ENCODE measurements around the gene CACNA2D3.

The CACNA2D3 gene

DNA sequence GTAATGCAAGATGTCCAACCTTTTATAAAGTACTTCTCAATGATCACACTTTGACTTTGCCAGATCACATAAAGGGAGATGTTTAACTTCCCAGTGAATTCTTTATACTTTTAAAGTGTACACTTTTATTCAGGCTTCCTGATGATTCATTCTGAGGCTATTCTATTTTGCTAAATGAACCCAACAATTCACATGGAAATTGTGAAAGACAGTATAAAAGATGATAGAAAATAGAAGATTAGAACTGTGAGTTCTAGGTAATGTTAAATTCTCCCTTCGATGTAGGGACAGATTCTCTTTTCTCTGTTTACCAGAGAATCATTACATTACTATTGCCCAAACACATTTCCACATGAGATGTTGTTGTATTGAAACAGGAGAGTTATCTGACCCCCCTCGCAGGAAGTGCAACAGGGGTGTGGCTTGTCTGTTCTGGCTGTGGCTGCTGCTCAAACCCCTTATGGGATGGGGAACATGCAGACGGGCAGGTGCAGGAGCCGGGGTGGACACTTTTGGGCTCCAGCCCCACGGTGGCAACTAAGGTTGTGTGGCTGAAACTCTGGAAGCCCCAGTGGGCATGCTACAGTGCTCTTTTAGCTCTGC lies 936.8 kb downstream of the CACNA2D3 start:
- TF ChIP-seq POLR2AphosphoS5 (IDR thresholded peaks at IDR 0.05; ENCODE audit: borderline replicate concordance, low read depth, low read length) = no peak
- TF ChIP-seq FOXP2 (optimal IDR thresholded peaks at IDR 0.05; ENCODE audit: control extremely low read depth, extremely low read length, insufficient read depth) = no peak
- no peak for TF ChIP-seq EZH2 (IDR thresholded peaks at IDR 0.05)
- H3K4me3 ChIP-seq = no peak overlapping the region
- DNase-seq (ENCODE audit: low read depth, low spot score) = no peak
- no peaks in the 10 kb centered on the region for H3K9me3 ChIP-seq (ENCODE audit: low read depth, low read length)
- no peaks in the 10 kb centered on the region for H3K36me3 ChIP-seq (ENCODE audit: insufficient read depth, low read length)
- no peak overlapping the region for H3K9ac ChIP-seq (ENCODE audit: insufficient read length)
- no peak overlapping the region for H3K27ac ChIP-seq

DNA sequence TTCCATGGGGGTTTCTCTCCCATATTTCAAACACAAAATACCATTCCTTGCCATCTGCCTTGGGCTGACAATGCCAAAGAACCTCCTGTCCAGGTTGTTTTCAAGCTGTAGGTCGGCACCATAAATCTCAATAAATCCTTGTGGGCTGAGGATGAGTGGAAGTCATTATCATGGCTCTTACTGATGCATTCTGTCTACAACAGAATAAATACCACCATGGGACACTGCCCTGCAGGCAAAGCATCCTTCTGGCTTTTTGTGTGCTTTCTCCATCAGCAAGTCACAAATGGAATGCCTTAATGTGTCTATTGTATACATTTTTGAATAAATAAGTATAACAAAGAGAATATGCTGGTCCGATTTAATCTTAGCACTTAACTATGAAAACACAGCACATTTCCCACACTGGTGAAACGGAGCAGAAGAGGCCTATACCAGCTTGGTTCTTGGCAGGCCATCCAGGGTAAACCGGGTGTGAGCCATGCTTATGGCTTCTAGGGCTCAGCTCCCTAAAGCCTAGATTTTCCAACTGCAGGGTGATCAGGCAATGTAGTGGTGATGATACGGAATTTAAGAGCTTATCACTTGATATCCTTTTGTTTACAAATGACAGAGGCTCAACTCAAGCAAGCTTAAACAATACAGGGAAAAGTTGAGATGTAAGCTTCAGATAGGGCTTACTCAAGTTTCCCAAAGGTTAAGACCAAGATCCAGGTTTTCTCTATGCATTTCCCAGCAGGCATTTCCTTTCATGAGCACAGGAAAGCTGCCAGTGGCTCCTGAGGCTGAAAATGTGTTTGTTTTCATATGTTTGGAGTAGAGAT lies 938.8 kb downstream of the CACNA2D3 start:
- H3K27ac ChIP-seq = no peak overlapping the region
- H3K9me3 ChIP-seq (ENCODE audit: low read depth, low read length) = no peaks in the 10 kb centered on the region
- H3K9ac ChIP-seq (ENCODE audit: insufficient read length) = no peak overlapping the region
- no peaks in the 10 kb centered on the region for H3K36me3 ChIP-seq (ENCODE audit: insufficient read depth, low read length)
- TF ChIP-seq FOXP2 (optimal IDR thresholded peaks at IDR 0.05; ENCODE audit: control extremely low read depth, extremely low read length, insufficient read depth) (no peak), EZH2 (IDR thresholded peaks at IDR 0.05) (no peak), POLR2AphosphoS5 (IDR thresholded peaks at IDR 0.05; ENCODE audit: borderline replicate concordance, low read depth, low read length) (no peak)
- no peak for DNase-seq (ENCODE audit: low read depth, low spot score)
- no peak overlapping the region for H3K4me3 ChIP-seq

DNA sequence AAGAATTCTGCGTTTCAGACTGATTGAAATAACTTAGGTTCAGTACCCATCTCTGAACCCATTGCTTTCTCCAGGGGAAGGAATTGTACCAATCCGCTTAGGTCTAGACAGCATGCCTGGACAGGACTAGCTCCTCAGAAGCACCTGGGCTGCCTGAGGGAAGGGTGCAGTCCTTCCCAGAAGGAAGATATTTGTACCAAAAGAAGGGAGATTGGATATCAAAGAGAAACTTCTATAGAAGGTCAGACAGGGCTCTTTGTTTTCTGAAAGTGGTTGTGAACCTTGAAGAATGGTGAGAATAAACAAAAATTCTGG lies 939.3 kb downstream of the CACNA2D3 start:
- no peaks in the 10 kb centered on the region for H3K9me3 ChIP-seq (ENCODE audit: low read depth, low read length)
- no peak for TF ChIP-seq POLR2AphosphoS5 (IDR thresholded peaks at IDR 0.05; ENCODE audit: borderline replicate concordance, low read depth, low read length)
- no peak for TF ChIP-seq EZH2 (IDR thresholded peaks at IDR 0.05)
- TF ChIP-seq FOXP2 (optimal IDR thresholded peaks at IDR 0.05; ENCODE audit: control extremely low read depth, extremely low read length, insufficient read depth) = no peak
- no peaks in the 10 kb centered on the region for H3K36me3 ChIP-seq (ENCODE audit: insufficient read depth, low read length)
- no peak overlapping the region for H3K9ac ChIP-seq (ENCODE audit: insufficient read length)
- DNase-seq (ENCODE audit: low read depth, low spot score) = no peak
- no peak overlapping the region for H3K4me3 ChIP-seq
- no peak overlapping the region for H3K27ac ChIP-seq

DNA sequence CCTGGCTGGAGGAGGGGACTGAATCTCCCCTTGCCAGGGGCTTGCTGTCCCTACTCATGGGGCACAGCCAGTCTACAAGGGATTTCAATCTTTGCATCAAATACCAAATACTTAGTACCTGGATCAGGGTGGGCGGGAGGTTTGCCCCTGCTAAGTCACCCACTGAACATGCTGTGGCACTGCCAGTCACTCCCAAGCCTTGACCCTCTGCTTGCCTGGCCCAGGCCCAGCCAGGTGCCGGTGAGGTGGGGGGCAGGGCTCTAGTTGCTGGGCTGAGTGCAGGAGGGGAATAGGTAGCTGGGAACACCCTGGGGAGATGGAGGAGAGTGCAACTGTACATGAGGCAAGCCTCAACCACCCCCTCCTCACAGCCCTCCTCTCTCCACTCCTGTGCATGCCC lies 941.8 kb downstream of the CACNA2D3 start:
- no peak overlapping the region for H3K27ac ChIP-seq
- no peak for DNase-seq (ENCODE audit: low read depth, low spot score)
- no peak for TF ChIP-seq EZH2 (IDR thresholded peaks at IDR 0.05)
- TF ChIP-seq FOXP2 (optimal IDR thresholded peaks at IDR 0.05; ENCODE audit: control extremely low read depth, extremely low read length, insufficient read depth) = no peak
- no peak for TF ChIP-seq POLR2AphosphoS5 (IDR thresholded peaks at IDR 0.05; ENCODE audit: borderline replicate concordance, low read depth, low read length)
- no peaks in the 10 kb centered on the region for H3K9me3 ChIP-seq (ENCODE audit: low read depth, low read length)
- H3K36me3 ChIP-seq (ENCODE audit: insufficient read depth, low read length) = no peaks in the 10 kb centered on the region
- no peak overlapping the region for H3K9ac ChIP-seq (ENCODE audit: insufficient read length)
- H3K4me3 ChIP-seq = no peak overlapping the region

DNA sequence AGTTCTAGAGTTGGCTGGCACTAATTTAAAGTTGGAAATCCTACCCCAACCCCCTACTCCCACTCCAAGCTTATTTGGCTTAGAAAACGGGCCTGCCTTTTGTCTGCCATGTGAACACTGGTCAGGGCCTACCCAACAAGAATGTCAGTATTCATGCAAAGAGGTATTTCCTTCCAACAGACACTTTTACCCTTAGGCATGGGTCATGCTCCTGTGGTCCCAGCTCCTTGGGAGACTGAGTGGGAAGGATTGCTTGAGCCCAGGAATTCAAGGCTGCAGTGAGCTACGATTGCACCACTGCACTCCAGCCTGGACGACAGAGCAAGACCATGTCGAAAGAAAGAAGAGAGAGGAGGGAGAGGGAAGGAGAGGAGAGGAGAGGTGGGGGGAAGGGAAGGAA lies 943.0 kb downstream of the CACNA2D3 start:
- no peak overlapping the region for H3K27ac ChIP-seq
- H3K36me3 ChIP-seq (ENCODE audit: insufficient read depth, low read length) = no peaks in the 10 kb centered on the region
- TF ChIP-seq EZH2 (IDR thresholded peaks at IDR 0.05) (no peak), FOXP2 (optimal IDR thresholded peaks at IDR 0.05; ENCODE audit: control extremely low read depth, extremely low read length, insufficient read depth) (no peak), POLR2AphosphoS5 (IDR thresholded peaks at IDR 0.05; ENCODE audit: borderline replicate concordance, low read depth, low read length) (no peak)
- no peak for DNase-seq (ENCODE audit: low read depth, low spot score)
- H3K4me3 ChIP-seq = no peak overlapping the region
- H3K9me3 ChIP-seq (ENCODE audit: low read depth, low read length) = no peaks in the 10 kb centered on the region
- H3K9ac ChIP-seq (ENCODE audit: insufficient read length) = no peak overlapping the region

DNA sequence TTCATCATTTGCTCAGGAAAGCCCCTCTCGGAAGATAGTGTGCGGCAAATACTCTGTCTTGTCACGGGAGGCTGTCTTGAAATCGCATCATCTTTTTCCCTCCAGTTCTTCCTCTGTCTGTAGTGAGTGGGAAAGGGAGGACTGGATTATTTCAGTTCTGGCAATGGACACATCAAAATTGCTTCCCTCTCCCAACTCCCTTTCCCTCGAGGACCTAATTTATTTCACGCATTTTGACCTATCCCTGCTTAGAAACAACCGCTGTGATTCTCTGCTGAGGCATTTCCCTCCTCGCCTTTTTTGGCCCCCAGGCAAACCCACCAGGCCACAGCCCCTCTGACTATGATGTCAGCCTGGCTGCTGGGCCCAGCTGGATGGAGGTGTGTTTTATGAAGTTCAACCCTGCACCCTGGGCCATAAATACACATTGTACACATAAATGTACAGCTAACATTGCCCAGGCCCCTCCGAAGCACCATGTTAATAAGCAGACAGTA lies 944.2 kb downstream of the CACNA2D3 start:
- DNase-seq (ENCODE audit: low read depth, low spot score) = no peak
- no peak overlapping the region for H3K4me3 ChIP-seq
- no peak overlapping the region for H3K27ac ChIP-seq
- H3K9ac ChIP-seq (ENCODE audit: insufficient read length) = no peak overlapping the region
- no peaks in the 10 kb centered on the region for H3K9me3 ChIP-seq (ENCODE audit: low read depth, low read length)
- H3K36me3 ChIP-seq (ENCODE audit: insufficient read depth, low read length) = no peaks in the 10 kb centered on the region
- TF ChIP-seq EZH2 (IDR thresholded peaks at IDR 0.05) (no peak), POLR2AphosphoS5 (IDR thresholded peaks at IDR 0.05; ENCODE audit: borderline replicate concordance, low read depth, low read length) (no peak), FOXP2 (optimal IDR thresholded peaks at IDR 0.05; ENCODE audit: control extremely low read depth, extremely low read length, insufficient read depth) (no peak)

DNA sequence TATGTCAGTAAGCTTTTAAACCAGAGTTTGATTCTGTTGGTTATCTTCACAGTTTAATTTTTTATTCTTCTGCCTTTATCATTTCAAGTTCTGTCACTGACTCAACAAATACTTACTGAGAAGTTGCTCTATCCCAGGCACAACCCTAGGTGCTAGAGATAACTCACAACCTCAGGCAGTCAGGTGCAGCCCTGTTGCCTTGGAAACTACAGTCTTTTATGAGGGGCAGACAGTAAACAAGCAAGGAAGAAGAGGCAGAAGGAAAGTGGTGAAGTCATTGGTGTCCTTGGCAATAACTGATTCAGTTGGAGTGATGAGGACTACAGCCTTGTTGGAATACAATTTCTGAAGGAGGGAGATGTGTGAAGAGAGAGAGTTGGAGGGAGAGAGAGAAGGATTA lies 947.6 kb downstream of the CACNA2D3 start:
- TF ChIP-seq FOXP2 (optimal IDR thresholded peaks at IDR 0.05; ENCODE audit: control extremely low read depth, extremely low read length, insufficient read depth) (no peak), POLR2AphosphoS5 (IDR thresholded peaks at IDR 0.05; ENCODE audit: borderline replicate concordance, low read depth, low read length) (no peak), EZH2 (IDR thresholded peaks at IDR 0.05) (no peak)
- Histone ChIP-seq H3K27ac (no peak overlapping the region), H3K9me3 (ENCODE audit: low read depth, low read length) (no peaks in the 10 kb centered on the region), H3K36me3 (ENCODE audit: insufficient read depth, low read length) (no peaks in the 10 kb centered on the region), H3K4me3 (no peak overlapping the region), H3K9ac (ENCODE audit: insufficient read length) (no peak overlapping the region)
- no peak for DNase-seq (ENCODE audit: low read depth, low spot score)

DNA sequence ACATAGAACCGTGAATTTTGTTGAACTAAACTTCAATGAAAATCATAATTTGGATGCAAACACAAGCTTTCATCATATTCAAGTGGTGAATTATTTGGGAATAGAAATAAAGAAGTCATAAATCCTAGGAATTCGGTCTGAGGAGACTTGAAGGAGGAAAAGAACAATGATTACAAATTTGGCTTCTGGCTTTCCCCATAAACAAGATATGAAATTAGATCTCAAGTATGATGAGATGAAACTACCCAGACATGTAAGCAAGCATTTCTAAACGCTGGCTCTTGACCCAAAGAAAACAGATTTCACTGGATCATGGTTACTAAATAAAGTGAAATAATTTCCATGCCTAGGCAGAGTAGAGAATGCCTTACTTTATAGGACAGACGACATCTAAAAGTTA lies 952.4 kb downstream of the CACNA2D3 start:
- TF ChIP-seq FOXP2 (optimal IDR thresholded peaks at IDR 0.05; ENCODE audit: control extremely low read depth, extremely low read length, insufficient read depth) = no peak
- TF ChIP-seq EZH2 (IDR thresholded peaks at IDR 0.05) = no peak
- TF ChIP-seq POLR2AphosphoS5 (IDR thresholded peaks at IDR 0.05; ENCODE audit: borderline replicate concordance, low read depth, low read length) = no peak
- H3K27ac ChIP-seq = no peak overlapping the region
- no peak overlapping the region for H3K9ac ChIP-seq (ENCODE audit: insufficient read length)
- no peak overlapping the region for H3K4me3 ChIP-seq
- no peaks in the 10 kb centered on the region for H3K9me3 ChIP-seq (ENCODE audit: low read depth, low read length)
- DNase-seq (ENCODE audit: low read depth, low spot score) = no peak
- no peaks in the 10 kb centered on the region for H3K36me3 ChIP-seq (ENCODE audit: insufficient read depth, low read length)
